Small intestine (tissue), 7 donors: ENCODE results near the gene TBX6. TPM values are rescaled to one million over a fixed set of nuclear protein-coding genes. Genes with fewer than 3 reads are reported as not detected.

Source experiments
- DNase-seq, 2 donors: peaks; one replicate each; pipeline versions ENCODE4 v3.0.0 to v3.0.0-alpha.2; 2013
- FAIRE-seq: peaks from 2 replicates; lab custom pipeline; 2012; peaks lifted over from hg19 to GRCh38; lab: Jason Lieb, UNC
- H3K27ac ChIP-seq, 3 donors: one replicate each; pipeline ENCODE4 v1.5.1; 2013; ENCODE audit warnings: low read length in 2 of 3, mild to moderate bottlenecking in 2 of 3, control low read depth in 1 of 3, inconsistent platforms in 1 of 3, low read depth in 1 of 3, moderate library complexity in 1 of 3
- H3K27me3 ChIP-seq, 3 donors: one replicate each; pipeline ENCODE4 v1.6.1; 2013; ENCODE audit warnings: low read length in 3 of 3, inconsistent platforms in 1 of 3; ENCODE audit not compliant: control insufficient read depth in 3 of 3, insufficient read depth in 3 of 3
- H3K36me3 ChIP-seq, 3 donors: one replicate each; pipeline ENCODE4 v1.6.1; 2013; ENCODE audit warnings: low read length in 3 of 3, inconsistent platforms in 1 of 3, low read depth in 1 of 3, mild to moderate bottlenecking in 1 of 3, moderate library complexity in 1 of 3; ENCODE audit not compliant: control insufficient read depth in 3 of 3, insufficient read depth in 2 of 3
- H3K4me1 ChIP-seq, 3 donors: one replicate each; pipeline ENCODE4 v1.6.1; 2013; ENCODE audit warnings: low read length in 2 of 3, inconsistent platforms in 1 of 3, low read depth in 1 of 3, mild to moderate bottlenecking in 1 of 3, moderate library complexity in 1 of 3; ENCODE audit not compliant: control insufficient read depth in 3 of 3, insufficient read depth in 2 of 3
- H3K4me3 ChIP-seq, 3 donors: one replicate each; pipeline ENCODE4 v1.5.1; 2013; ENCODE audit warnings: low read length in 3 of 3, control low read depth in 1 of 3, inconsistent platforms in 1 of 3, low read depth in 1 of 3, mild to moderate bottlenecking in 1 of 3, moderate library complexity in 1 of 3
- H3K9me3 ChIP-seq, 2 donors: one replicate each; pipeline ENCODE4 v1.6.1; 2013; ENCODE audit warnings: low read depth in 1 of 2, low read length in 1 of 2; ENCODE audit not compliant: control insufficient read depth in 2 of 2, insufficient read depth in 1 of 2
- whole genome bisulfite sequencing, 3 donors: extraction: QIAGEN DNeasy Blood & Tissue Kit; methylation state at CpG; one replicate each; pipeline ENCODE4 v1.1.7; 2013; 5-methylcytosine and 5-hydroxymethylcytosine counted together
- polyA plus RNA-seq, 4 donors: library from polyadenylated mRNA; stranded (reverse) in 3 of 4; unstranded in 1 of 4; fragments of 200-250 nt in 3 of 4; fragments of 120-200 nt in 1 of 4; gene quantifications; one replicate each; pipeline versions ENCODE4 v1.2.1 to v1.2.3, GENCODE V29; 2013
- donor health status: healthy with polysubstance abuse.
- donor health status: control.
- donor health status: control.
- donor health status: Bipolar disorder and iron deficiency.
- donor health status: healthy.

The TBX6 gene
- polyA plus RNA-seq, 4 donors, result 0.54 to 1.6 (median 1.2) TPM

DNA sequence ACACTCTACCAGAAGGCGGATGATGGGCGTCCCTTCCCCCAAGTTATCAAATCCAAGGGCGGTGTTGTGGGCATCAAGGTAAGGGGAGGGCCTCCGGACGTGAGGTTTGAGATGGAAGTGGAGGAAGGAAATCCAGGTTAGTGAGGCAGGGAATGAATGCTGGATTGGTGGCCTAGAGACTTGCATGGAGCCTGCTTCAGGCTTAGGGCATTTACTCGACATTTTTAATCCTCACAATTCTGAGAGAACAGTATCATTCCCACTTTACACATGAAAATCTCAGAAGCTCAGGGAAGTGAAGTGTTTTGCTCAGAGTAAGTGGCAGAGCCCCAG lies 24.2 kb downstream of the TBX6 start:
- H3K9me3 ChIP-seq, result no peaks in the 10 kb centered on the region
- no peak for DNase-seq
- WGBS, 3 donors, result 48 to 67% (median 53%) methylated on average over 6 of the region's 6 CpGs
- H3K36me3 ChIP-seq, result peaks cover 19 to 64% (median 32%) of the 10 kb centered on the region in 3 donors
- peak overlapping the region in 1 of 3 donors; percentile 3 for H3K27ac ChIP-seq
- peak overlapping the region in 1 of 3 donors; percentile 85 for H3K4me3 ChIP-seq
- peaks cover 0 to 36% (median 6%) of the 10 kb centered on the region in 3 donors for H3K4me1 ChIP-seq
- no peaks in the 10 kb centered on the region for H3K27me3 ChIP-seq
- no peak for FAIRE-seq

DNA sequence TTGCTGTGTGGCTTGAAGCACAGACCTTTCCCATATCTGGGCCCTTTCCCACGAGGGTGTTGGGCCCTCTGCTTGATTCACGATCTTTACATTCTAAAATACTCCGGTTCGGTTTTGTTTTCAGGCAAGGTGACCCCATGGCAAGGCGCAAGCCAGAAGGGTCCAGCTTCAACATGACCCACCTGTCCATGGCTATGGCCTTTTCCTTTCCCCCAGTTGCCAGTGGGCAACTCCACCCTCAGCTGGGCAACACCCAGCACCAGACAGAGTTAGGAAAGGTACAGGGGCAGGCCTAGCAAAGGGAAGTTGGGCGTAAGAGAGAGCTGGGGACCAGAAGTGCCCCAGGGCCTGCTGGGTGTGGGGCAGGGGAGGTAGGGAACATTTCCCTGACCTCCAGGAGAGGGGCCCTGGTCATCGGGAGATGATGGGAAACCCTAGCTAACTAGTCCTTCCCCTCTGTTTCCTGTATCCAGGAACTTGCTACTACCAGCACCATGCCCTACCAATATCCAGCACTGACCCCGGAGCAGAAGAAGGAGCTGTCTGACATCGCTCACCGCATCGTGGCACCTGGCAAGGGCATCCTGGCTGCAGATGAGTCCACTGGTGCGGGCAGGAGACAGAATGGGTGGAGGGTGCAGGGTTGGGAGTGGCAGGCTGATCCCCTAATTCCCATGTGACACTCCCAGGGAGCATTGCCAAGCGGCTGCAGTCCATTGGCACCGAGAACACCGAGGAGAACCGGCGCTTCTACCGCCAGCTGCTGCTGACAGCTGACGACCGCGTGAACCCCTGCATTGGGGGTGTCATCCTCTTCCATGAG lies 24.8 kb downstream of the TBX6 start:
- Histone ChIP-seq H3K27me3 (no peaks in the 10 kb centered on the region), H3K36me3 (peaks cover 19 to 58% (median 29%) of the 10 kb centered on the region in 3 donors), H3K4me3 (peak overlapping the region; percentile 85 to 100 (median 92)), H3K27ac (peak overlapping the region; percentile 84 to 100 (median 98)), H3K9me3 (no peaks in the 10 kb centered on the region), H3K4me1 (peaks cover 0 to 36% (median 6%) of the 10 kb centered on the region in 3 donors)
- 19 to 45% (median 28%) methylated on average over 21 of the region's 21 CpGs for WGBS, 3 donors
- FAIRE-seq, result no peak
- DNase-seq, result peak; percentile 32 to 40

DNA sequence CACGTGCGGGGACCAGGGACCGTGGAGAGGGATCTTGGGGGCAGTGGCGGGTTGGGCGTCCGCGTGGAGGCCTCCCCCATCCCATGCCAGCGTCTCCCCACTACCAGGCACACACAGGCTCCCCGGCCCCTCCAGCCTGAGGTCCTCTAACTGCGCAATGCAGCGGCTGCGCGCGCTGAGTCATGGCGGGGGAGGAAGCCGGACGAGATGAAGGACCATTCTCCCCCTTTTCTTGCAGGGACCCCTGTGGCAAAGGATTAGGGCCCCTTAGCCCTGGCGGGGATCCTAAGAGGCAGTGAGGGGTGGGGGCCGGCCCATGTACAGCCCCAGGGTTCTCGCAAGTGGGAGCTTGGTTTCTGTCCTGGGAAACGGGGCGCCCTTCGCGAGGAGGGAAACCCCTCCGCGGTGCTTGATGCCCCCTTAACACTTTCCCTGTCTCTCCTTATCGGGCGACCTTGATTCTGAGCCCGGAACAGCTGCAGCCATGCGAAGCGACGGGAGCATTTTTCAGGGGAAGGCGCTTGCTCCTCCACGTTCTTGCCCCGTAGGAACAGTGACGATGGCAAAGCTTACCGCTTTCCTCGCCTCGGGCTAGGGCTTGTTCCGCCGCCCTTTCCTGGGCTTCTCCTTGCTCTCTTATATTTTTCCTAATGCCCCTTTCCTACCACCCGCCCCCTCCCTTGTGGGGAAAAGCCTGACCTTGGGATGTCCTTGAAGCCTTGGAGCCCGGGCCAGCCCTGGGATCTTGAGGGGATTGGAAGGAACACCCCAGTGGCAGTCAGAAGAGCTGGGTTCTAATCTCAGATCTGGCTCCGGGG lies 25.6 kb downstream of the TBX6 start:
- H3K4me3 ChIP-seq, result peak overlapping the region; percentile 85 to 100 (median 92)
- FAIRE-seq (no peak), DNase-seq (peak in 1 of 2 donors; percentile 43)
- WGBS, 3 donors, result 0 to 1% (median 0%) methylated on average over 42 to 44 of the region's 44 CpGs
- H3K27me3 ChIP-seq, result no peaks in the 10 kb centered on the region
- H3K9me3 ChIP-seq, result no peaks in the 10 kb centered on the region
- peak overlapping the region; percentile 84 to 100 (median 98) for H3K27ac ChIP-seq
- H3K4me1 ChIP-seq, result peaks cover 0 to 36% (median 6%) of the 10 kb centered on the region in 3 donors
- H3K36me3 ChIP-seq, result peaks cover 15 to 50% (median 29%) of the 10 kb centered on the region in 3 donors

DNA sequence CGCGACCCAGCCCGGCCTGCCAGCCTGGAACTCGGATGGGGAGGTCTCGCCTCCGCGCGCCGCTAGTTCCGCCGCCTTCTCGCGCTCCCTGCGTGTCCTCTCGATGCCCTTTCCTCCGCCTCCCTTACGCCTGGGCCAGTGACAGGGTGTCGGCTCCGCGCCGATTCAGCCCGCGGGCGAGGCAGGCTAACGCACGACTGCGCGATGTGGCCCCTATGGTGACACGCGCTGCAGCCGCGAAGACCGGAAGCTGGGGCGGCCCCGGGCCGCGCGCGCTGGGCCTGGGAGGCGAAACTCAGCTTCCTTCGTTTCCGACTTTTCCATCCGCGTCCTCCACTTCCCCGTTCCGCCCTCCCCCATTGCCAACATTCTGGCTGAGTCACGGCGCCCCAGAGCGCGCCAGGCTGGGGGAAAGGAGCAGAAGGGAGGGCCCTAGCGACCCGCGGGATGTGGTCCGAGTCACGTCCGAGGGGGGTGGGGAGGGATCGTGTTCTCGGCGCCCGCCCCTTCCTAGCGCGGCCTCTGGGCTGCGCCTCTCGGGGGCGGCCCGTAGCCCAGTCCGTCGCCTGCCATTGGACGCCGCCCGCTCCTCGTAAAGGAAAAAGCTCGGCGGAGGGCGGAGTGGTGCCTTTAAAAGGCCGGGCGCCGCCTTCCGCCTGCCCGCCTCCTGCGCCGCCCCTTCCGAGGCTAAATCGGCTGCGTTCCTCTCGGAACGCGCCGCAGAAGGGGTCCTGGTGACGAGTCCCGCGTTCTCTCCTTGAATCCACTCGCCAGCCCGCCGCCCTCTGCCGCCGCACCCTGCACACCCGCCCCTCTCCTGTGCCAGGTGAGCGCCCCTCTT lies 26.4 kb downstream of the TBX6 start, which contains the start of gene ALDOA:
TSS of gene ALDOA (plus strand) at position 659 of the 841 bp plus-strand sequence. CDS start 1,138 bp downstream, outside the sequence.
- WGBS, 3 donors, result 0 to 1% (median 1%) methylated on average over 76 to 99 of the region's 99 CpGs
- Histone ChIP-seq H3K27ac (peak within 1 kb of the TSS; percentile 93 to 100 (median 99)), H3K27me3 (no peaks in the 10 kb centered on the region), H3K4me1 (peaks cover 0 to 36% (median 6%) of the 10 kb centered on the region in 3 donors), H3K36me3 (peaks cover 15 to 41% (median 24%) of the 10 kb centered on the region in 3 donors), H3K9me3 (no peaks in the 10 kb centered on the region), H3K4me3 (peak within 1 kb of the TSS; percentile 85 to 100 (median 92))
- FAIRE-seq (no peak), DNase-seq (peak; percentile 97 to 99)

DNA sequence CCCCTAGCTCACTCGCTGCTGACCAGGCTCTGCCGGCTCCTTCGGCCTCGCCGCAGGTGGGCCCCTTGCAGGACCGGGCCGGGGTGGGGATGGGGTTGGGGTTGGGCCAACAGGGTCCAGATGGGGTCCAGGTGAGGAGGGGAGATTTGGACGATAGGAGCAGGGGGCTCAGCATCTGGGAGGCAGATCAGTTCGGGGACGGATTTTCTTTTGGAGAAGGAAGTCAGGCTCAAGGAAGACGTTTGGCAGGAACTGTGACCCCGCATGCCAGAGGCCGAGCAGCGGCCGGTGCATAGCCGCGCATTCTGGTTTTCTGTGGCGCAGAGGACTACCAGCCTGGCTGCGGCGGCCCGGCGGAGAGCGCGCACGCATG lies 27.0 kb downstream of the TBX6 start:
- no peak for FAIRE-seq
- 0 to 1% (median 0%) methylated on average over 23 to 25 of the region's 25 CpGs for WGBS, 3 donors
- peaks cover 0 to 35% (median 6%) of the 10 kb centered on the region in 3 donors for H3K4me1 ChIP-seq
- peak overlapping the region; percentile 67 to 100 (median 76) for H3K4me3 ChIP-seq
- no peaks in the 10 kb centered on the region for H3K9me3 ChIP-seq
- peak overlapping the region; percentile 93 to 100 (median 99) for H3K27ac ChIP-seq
- no peak for DNase-seq
- H3K36me3 ChIP-seq, result peaks cover 13 to 38% (median 18%) of the 10 kb centered on the region in 3 donors
- H3K27me3 ChIP-seq, result no peaks in the 10 kb centered on the region

DNA sequence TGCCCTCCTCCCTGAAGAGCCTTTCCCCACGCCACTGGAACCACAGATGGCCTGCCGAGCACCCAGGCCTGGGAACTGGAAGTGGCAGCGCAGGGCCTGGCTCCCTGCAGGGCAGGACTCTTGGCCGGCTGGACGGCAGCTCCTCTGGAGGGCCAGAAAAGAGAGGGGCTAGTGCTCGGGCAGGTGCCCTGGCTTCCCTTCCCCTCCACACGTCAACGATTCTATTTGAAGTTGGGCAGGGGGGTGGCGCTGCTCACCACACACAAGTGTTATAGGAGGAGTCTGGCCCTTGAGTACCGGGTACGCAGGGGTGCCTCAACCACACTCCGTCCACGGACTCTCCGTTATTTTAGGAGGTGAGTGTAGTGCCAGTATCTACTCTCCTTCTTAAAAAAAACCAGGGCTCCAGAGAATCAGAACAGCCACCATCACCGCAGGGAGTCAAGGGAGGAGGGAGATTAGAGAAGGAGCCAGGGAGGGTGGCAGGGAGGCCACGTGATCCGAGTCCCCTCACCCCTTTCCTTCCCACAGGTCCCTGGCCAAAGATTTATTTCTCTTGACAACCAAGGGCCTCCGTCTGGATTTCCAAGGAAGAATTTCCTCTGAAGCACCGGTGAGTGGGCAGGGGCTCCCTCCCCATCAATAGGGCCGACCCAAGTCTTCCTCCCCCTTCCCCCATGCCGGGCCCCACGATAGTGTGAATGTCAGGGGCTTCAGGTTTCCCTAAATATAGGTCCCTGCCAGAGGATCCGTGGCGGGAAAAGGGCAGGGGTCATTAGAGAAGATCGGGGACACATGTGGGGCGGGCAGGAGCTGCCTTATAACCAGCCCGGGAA lies 27.6 kb downstream of the TBX6 start:
- Histone ChIP-seq H3K27ac (peak overlapping the region; percentile 93 to 100 (median 99)), H3K9me3 (no peaks in the 10 kb centered on the region), H3K4me1 (peaks cover 0 to 33% (median 6%) of the 10 kb centered on the region in 3 donors), H3K27me3 (no peaks in the 10 kb centered on the region), H3K36me3 (peaks cover 7 to 36% (median 12%) of the 10 kb centered on the region in 3 donors), H3K4me3 (peak overlapping the region; percentile 67 to 100 (median 76))
- DNase-seq (peak; percentile 52 to 69), FAIRE-seq (no peak)
- WGBS, 3 donors, result 5 to 9% (median 5%) methylated on average over 27 of the region's 27 CpGs

DNA sequence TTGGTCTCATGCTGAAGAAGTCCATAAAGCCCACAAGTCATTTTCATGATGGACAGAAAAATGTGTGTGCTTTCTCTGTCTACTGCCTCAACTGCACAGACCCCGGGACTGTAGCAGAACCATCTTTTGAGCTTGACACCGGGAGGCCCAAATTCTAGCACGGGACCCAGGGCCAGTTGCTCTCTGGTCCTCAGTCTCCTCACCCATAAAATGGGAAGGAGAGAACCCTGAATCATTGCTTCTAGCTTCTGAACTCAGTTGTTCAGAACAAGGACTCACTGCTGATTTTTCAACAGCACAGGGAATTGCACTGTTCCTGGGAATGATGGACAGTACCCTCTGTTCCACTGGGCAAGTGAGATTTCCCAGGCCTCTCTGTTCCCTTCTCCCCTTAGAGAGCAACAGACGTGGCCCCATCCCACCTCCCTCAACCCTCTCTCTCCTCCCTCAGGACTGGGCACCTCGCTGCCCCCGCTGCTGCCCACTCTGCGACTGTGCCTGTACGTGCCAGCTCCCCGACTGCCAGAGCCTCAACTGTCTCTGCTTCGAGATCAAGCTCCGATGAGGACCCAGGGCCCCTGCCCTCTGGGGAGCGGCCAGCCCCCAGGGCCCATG lies 28.3 kb downstream of the TBX6 start:
- H3K4me1 ChIP-seq, result peaks cover 0 to 32% (median 6%) of the 10 kb centered on the region in 3 donors
- no peak for DNase-seq
- H3K27me3 ChIP-seq, result no peaks in the 10 kb centered on the region
- no peak for FAIRE-seq
- no peaks in the 10 kb centered on the region for H3K9me3 ChIP-seq
- peaks cover 0 to 32% (median 5%) of the 10 kb centered on the region in 3 donors for H3K36me3 ChIP-seq
- 66 to 79% (median 75%) methylated on average over 12 of the region's 12 CpGs for WGBS, 3 donors
- H3K27ac ChIP-seq, result peak overlapping the region; percentile 52 to 100 (median 99)
- peak overlapping the region in 1 of 3 donors; percentile 100 for H3K4me3 ChIP-seq
